MM.1S (cell line): Measurements from ENCODE around the gene ITGB1.

ENCODE experiments used
- DNase-seq: peaks from one replicate; pipeline ENCODE4 v3.0.0-alpha.2; 2015
- H2AFZ ChIP-seq: fragments of 300-600 bp; sonication (generic); 2 replicates; pipeline ENCODE4 v1.6.0; 2016; ENCODE audit warnings: antibody characterized with exemption, low read length
- H3F3A ChIP-seq: fragments of 300-600 bp; sonication (generic); 2 replicates; pipeline ENCODE4 v1.6.1; 2016; ENCODE audit warnings: mild to moderate bottlenecking, antibody characterized with exemption, low read length, moderate library complexity, mixed read lengths; ENCODE audit not compliant: insufficient read depth
- H3K27ac ChIP-seq: fragments of 300-600 bp; sonication (generic); 2 replicates; pipeline ENCODE4 v1.5.1; 2016; ENCODE audit warnings: mild to moderate bottlenecking, low read length
- H3K27me3 ChIP-seq: fragments of 300-600 bp; sonication (generic); replicated peaks from 2 replicates; pipeline ENCODE4 v1.6.0; 2016; ENCODE audit warnings: low read length; ENCODE audit not compliant: insufficient read depth
- H3K36me3 ChIP-seq: fragments of 300-600 bp; sonication (generic); replicated peaks from 2 replicates; pipeline ENCODE4 v1.6.1; 2016; ENCODE audit warnings: mild to moderate bottlenecking, low read length, mixed read lengths; ENCODE audit not compliant: insufficient read depth
- H3K4me1 ChIP-seq: fragments of 300-600 bp; sonication (generic); 2 replicates; pipeline ENCODE4 v1.6.1; 2016; ENCODE audit warnings: low read length, mixed read lengths
- H3K4me2 ChIP-seq: fragments of 300-600 bp; sonication (generic); 2 replicates; pipeline ENCODE4 v1.6.0; 2016; ENCODE audit warnings: low read depth, low read length
- H3K4me3 ChIP-seq: fragments of 300-600 bp; sonication (generic); 2 replicates; pipeline ENCODE4 v1.5.1; 2016; ENCODE audit warnings: low read length, mixed read lengths
- H3K79me2 ChIP-seq: fragments of 300-600 bp; sonication (generic); 2 replicates; pipeline ENCODE4 v1.6.1; 2016; ENCODE audit warnings: mixed run types, low read length, mixed read lengths
- H3K9ac ChIP-seq: fragments of 300-600 bp; sonication (generic); 2 replicates; pipeline ENCODE4 v1.6.1; 2016; ENCODE audit warnings: low read length, mixed read lengths
- H3K9me2 ChIP-seq: fragments of 300-600 bp; sonication (generic); replicated peaks from 2 replicates; pipeline ENCODE4 v1.6.1; 2016; ENCODE audit warnings: mild to moderate bottlenecking, low read length, mixed read lengths; ENCODE audit not compliant: insufficient read depth
- H3K9me3 ChIP-seq: fragments of 300-600 bp; sonication (generic); replicated peaks from 2 replicates; pipeline ENCODE4 v1.6.1; 2016; ENCODE audit warnings: mild to moderate bottlenecking, low read length, mixed read lengths; ENCODE audit not compliant: insufficient read depth
- H4K20me1 ChIP-seq: fragments of 300-600 bp; sonication (generic); 2 replicates; pipeline ENCODE4 v1.6.1; 2016; ENCODE audit warnings: mild to moderate bottlenecking, low read length, moderate library complexity, mixed read lengths; ENCODE audit not compliant: insufficient read depth
- EZH2 ChIP-seq: fragments of 300-600 bp; sonication (generic); optimal IDR thresholded peaks from 2 replicates; pipeline ENCODE3; 2017; ENCODE audit warnings: low read depth, mild to moderate bottlenecking, antibody characterized with exemption, low read length, mixed read lengths
- EZH2phosphoT487 ChIP-seq: fragments of 300-600 bp; sonication (generic); IDR thresholded peaks from 2 replicates; pipeline ENCODE4 v1.6.1; 2018; ENCODE audit warnings: antibody characterized with exemption, low read length
- TF ChIP-seq, protein P1 (sequence below): fragments of 300-600 bp; sonication (generic); IDR thresholded peaks from 2 replicates; pipeline ENCODE4 v1.5.1; 2016; ENCODE audit warnings: antibody characterized with exemption, low read length, mixed read lengths

Gene ITGB1

GRCh38 chr10:32971536-32972091, 13.6 kb upstream of the ITGB1 start:
- peak overlapping the region; percentile 11; the same call in 1 of the 2 replicates for H3K27ac ChIP-seq
- no peaks in the 10 kb centered on the region for H3K9me3 ChIP-seq
- peak; percentile 52 for DNase-seq
- TF ChIP-seq EZH2phosphoT487 = no peak
- TF ChIP-seq, protein P1, sequence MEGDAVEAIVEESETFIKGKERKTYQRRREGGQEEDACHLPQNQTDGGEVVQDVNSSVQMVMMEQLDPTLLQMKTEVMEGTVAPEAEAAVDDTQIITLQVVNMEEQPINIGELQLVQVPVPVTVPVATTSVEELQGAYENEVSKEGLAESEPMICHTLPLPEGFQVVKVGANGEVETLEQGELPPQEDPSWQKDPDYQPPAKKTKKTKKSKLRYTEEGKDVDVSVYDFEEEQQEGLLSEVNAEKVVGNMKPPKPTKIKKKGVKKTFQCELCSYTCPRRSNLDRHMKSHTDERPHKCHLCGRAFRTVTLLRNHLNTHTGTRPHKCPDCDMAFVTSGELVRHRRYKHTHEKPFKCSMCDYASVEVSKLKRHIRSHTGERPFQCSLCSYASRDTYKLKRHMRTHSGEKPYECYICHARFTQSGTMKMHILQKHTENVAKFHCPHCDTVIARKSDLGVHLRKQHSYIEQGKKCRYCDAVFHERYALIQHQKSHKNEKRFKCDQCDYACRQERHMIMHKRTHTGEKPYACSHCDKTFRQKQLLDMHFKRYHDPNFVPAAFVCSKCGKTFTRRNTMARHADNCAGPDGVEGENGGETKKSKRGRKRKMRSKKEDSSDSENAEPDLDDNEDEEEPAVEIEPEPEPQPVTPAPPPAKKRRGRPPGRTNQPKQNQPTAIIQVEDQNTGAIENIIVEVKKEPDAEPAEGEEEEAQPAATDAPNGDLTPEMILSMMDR = no peak
- no peak for TF ChIP-seq EZH2
- peak overlapping the region; percentile 40 for H3K4me2 ChIP-seq
- H4K20me1 ChIP-seq = no peaks in the 10 kb centered on the region
- H3K9ac ChIP-seq = no peak overlapping the region
- peaks cover 15% of the 10 kb centered on the region; the same call in 1 of the 2 replicates for H3K4me1 ChIP-seq
- peak overlapping the region; percentile 23; the same call in 1 of the 2 replicates for H3K4me3 ChIP-seq
- H3F3A ChIP-seq = no peaks in the 10 kb centered on the region
- no peaks in the 10 kb centered on the region for H3K9me2 ChIP-seq
- H3K27me3 ChIP-seq = no peaks in the 10 kb centered on the region
- 0 out of 2 replicates have a peak overlapping the region, but pooled peaks have one; percentile 7 for H2AFZ ChIP-seq
- no peaks in the 10 kb centered on the region for H3K36me3 ChIP-seq
- no peaks in the 10 kb centered on the region for H3K79me2 ChIP-seq

GRCh38 chr10:32970910-32971309, 12.9 kb upstream of the ITGB1 start:
- H2AFZ ChIP-seq = no peak overlapping the region
- no peak overlapping the region for H3K4me3 ChIP-seq
- H3K9me3 ChIP-seq = no peaks in the 10 kb centered on the region
- H3K27ac ChIP-seq = no peak overlapping the region
- H3K79me2 ChIP-seq = no peaks in the 10 kb centered on the region
- H3K9ac ChIP-seq = no peak overlapping the region
- no peak overlapping the region for H3K4me2 ChIP-seq
- TF ChIP-seq, protein P1 = no peak
- TF ChIP-seq EZH2phosphoT487 (no peak), EZH2 (no peak)
- H3K9me2 ChIP-seq = no peaks in the 10 kb centered on the region
- no peaks in the 10 kb centered on the region for H4K20me1 ChIP-seq
- no peaks in the 10 kb centered on the region for H3K27me3 ChIP-seq
- peaks cover 15% of the 10 kb centered on the region; the same call in 1 of the 2 replicates for H3K4me1 ChIP-seq
- H3K36me3 ChIP-seq = no peaks in the 10 kb centered on the region
- no peaks in the 10 kb centered on the region for H3F3A ChIP-seq
- DNase-seq = no peak

DNA sequence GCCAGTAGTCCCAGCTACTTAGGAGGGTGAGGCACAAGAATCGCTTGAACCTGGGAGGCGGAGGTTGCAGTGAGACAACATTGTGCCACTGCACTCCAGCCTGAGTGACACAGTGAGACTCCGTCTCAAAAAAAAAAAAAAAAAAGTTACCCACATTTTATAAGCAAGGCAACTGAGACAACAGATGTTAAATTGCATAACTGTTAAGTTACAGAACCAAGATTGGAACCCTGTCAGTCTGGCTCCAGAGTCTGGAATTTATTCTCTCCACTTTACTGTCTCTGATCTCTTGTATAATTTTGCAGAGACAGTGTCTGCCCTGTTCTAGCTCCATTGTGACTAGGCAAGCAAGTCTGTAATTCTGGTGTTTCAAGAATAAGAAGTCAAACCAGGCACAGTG, 6.2 kb upstream of the ITGB1 start:
- no peaks in the 10 kb centered on the region for H3K4me1 ChIP-seq
- H3K4me3 ChIP-seq = no peak overlapping the region
- H3K9ac ChIP-seq = no peak overlapping the region
- H3K36me3 ChIP-seq = no peaks in the 10 kb centered on the region
- H2AFZ ChIP-seq = no peak overlapping the region
- TF ChIP-seq EZH2phosphoT487 = no peak
- TF ChIP-seq EZH2 = no peak
- TF ChIP-seq, protein P1 = no peak
- H3K9me2 ChIP-seq = no peaks in the 10 kb centered on the region
- no peaks in the 10 kb centered on the region for H4K20me1 ChIP-seq
- no peak overlapping the region for H3K4me2 ChIP-seq
- no peak overlapping the region for H3K27ac ChIP-seq
- no peak for DNase-seq
- no peaks in the 10 kb centered on the region for H3F3A ChIP-seq
- no peaks in the 10 kb centered on the region for H3K79me2 ChIP-seq
- no peaks in the 10 kb centered on the region for H3K27me3 ChIP-seq
- H3K9me3 ChIP-seq = no peaks in the 10 kb centered on the region
